Stomach (tissue), 9 donors: Measurements from ENCODE around the gene NTHL1. TPM values are rescaled to one million over a fixed set of nuclear protein-coding genes. Genes with fewer than 3 reads are reported as not detected.

Experiments used
- DNase-seq, 2 donors: peaks; one replicate each; pipeline versions ENCODE4 v3.0.0 to v3.0.0-alpha.2; 2013 to 2019
- H3K27ac ChIP-seq, 5 donors: fragments of 200-600 bp in 4 of 5; sonication (generic) in 4 of 5; one replicate each; pipeline ENCODE4 v1.5.1; 2013 to 2019; ENCODE audit warnings: mild to moderate bottlenecking in 1 of 5, moderate library complexity in 1 of 5
- H3K27me3 ChIP-seq, 3 donors: fragments of 200-600 bp; sonication (generic); one replicate each; pipeline ENCODE4 v1.5.1; 2017 to 2019; ENCODE audit warnings: mixed run types in 1 of 3
- H3K36me3 ChIP-seq, 4 donors: fragments of 200-600 bp; sonication (generic); 1 replicate in 3 of 4; 2 replicates in 1 of 4; pipeline ENCODE4 v1.5.1; 2016 to 2019
- H3K4me1 ChIP-seq, 4 donors: fragments of 200-600 bp; sonication (generic); one replicate each; pipeline ENCODE4 v1.5.1; 2016 to 2019
- H3K4me3 ChIP-seq, 4 donors: fragments of 200-600 bp; sonication (generic) in 3 of 4; one replicate each; pipeline ENCODE4 v1.5.1; 2016 to 2019; ENCODE audit warnings: mild to moderate bottlenecking in 1 of 4
- H3K9me3 ChIP-seq, 4 donors: fragments of 200-600 bp; sonication (generic); one replicate each; pipeline ENCODE4 v1.5.1; 2016 to 2019
- CTCF ChIP-seq, 7 experiments: fragments of 450-650 bp in 4 of 7; fragments of 200-600 bp in 3 of 7; sonication (generic) in 3 of 7; IDR thresholded peaks; one replicate each; pipeline ENCODE4 v1.5.1; 2016 to 2019; ENCODE audit warnings: antibody characterized with exemption in 7 of 7, control low read depth in 2 of 7, mild to moderate bottlenecking in 1 of 7
- EP300 ChIP-seq: sonication (generic); formaldehyde crosslinking; IDR thresholded peaks from one replicate; pipeline ENCODE4 v1.6.1; 2017; ENCODE audit warnings: antibody characterized with exemption
- POLR2A ChIP-seq, 4 donors: fragments of 450-650 bp; IDR thresholded peaks; one replicate each; pipeline ENCODE4 v1.6.1; 2016; ENCODE audit warnings: antibody characterized with exemption in 4 of 4, control low read depth in 2 of 4, mild to moderate bottlenecking in 1 of 4, moderate library complexity in 1 of 4
- POLR2AphosphoS5 ChIP-seq, 3 donors: sonication (generic); formaldehyde crosslinking; IDR thresholded peaks; one replicate each; pipeline ENCODE4 v1.6.1; 2016; ENCODE audit warnings: antibody characterized with exemption in 3 of 3
- WGBS, 5 donors: extraction: QIAGEN DNeasy Blood & Tissue Kit in 3 of 5; methylation state at CpG; one replicate each; pipeline versions ENCODE4 v1.1.5 to v1.1.7; 2013 to 2018; 5-methylcytosine and 5-hydroxymethylcytosine counted together
- intact Hi-C: fragments of 100-400 bp; cut with DNase I; formaldehyde crosslinking; loops from one replicate; pipeline ENCODE4 v1.15.1; 2023; ENCODE audit warnings: low total_unique reads
- polyA plus RNA-seq, 3 donors: library from polyadenylated mRNA; stranded (reverse); fragments of 200-250 nt; gene quantifications; one replicate each; pipeline ENCODE4 v1.2.3, GENCODE V29; 2013
- total RNA-seq, 5 donors: library from RNA; depleted of rRNA; stranded (reverse); fragments of >200 nt; gene quantifications; one replicate each; pipeline versions ENCODE4 v1.1.0 to v1.2.3, GENCODE V29; 2014 to 2016
- donor health status: healthy with polysubstance abuse.
- donor health status: Bipolar disorder and iron deficiency.
- donor health status: healthy.

Gene NTHL1
- total and polyA plus RNA-seq, 8 donors, result 2.3 to 663 (median 32.9) TPM

GRCh38 chr16:1993731-1994131, 53.9 kb downstream of the NTHL1 start:
- Histone ChIP-seq H3K9me3 (no peaks in the 10 kb centered on the region), H3K4me1 (peaks cover 27 to 48% (median 41%) of the 10 kb centered on the region in 4 donors), H3K4me3 (no peak overlapping the region), H3K27me3 (peaks cover 7 to 45% (median 31%) of the 10 kb centered on the region in 3 donors), H3K27ac (no peak overlapping the region), H3K36me3 (peaks cover 12 to 30% (median 22%) of the 10 kb centered on the region in 4 donors)
- DNase-seq, result no peak
- no peak for TF ChIP-seq EP300
- TF ChIP-seq POLR2A (IDR thresholded peaks at IDR 0.05), result no peak
- TF ChIP-seq CTCF (IDR thresholded peaks at IDR 0.05), result no peak
- no peak for TF ChIP-seq POLR2AphosphoS5 (IDR thresholded peaks at IDR 0.05)
- intact Hi-C loops, result no loop called here
- 13 to 59% (median 51%) methylated on average over 1 to 2 of the region's 2 CpGs for WGBS, 5 donors

- Histone ChIP-seq H3K27me3 (peaks cover 7 to 53% (median 35%) of the 10 kb centered on the region in 3 donors), H3K4me3 (peak overlapping the region in 2 of 4 donors; percentile 38 to 45), H3K4me1 (peaks cover 27 to 48% (median 43%) of the 10 kb centered on the region in 4 donors), H3K9me3 (no peaks in the 10 kb centered on the region), H3K27ac (peak overlapping the region in 3 of 5 donors; percentile 70 to 73 (median 71)), H3K36me3 (peaks cover 3 to 20% (median 13%) of the 10 kb centered on the region in 4 donors)
- intact Hi-C loops, result no loop called here
- TF ChIP-seq CTCF (IDR thresholded peaks at IDR 0.05), result no peak
- TF ChIP-seq POLR2A (IDR thresholded peaks at IDR 0.05), result no peak
- DNase-seq, result no peak
- WGBS, 5 donors, result 53 to 61% (median 56%) methylated on average over 22 to 50 of the region's 50 CpGs
Measured at GRCh38 chr16:1992704-1993317, 54.8 kb downstream of the NTHL1 start.

GRCh38 chr16:1991948-1992703, 55.5 kb downstream of the NTHL1 start:
- Histone ChIP-seq H3K27me3 (peaks cover 7 to 53% (median 35%) of the 10 kb centered on the region in 3 donors), H3K36me3 (peaks cover 0 to 17% (median 9%) of the 10 kb centered on the region in 4 donors), H3K4me3 (peak overlapping the region; percentile 38 to 45 (median 40)), H3K9me3 (no peaks in the 10 kb centered on the region), H3K4me1 (peaks cover 27 to 48% (median 43%) of the 10 kb centered on the region in 4 donors), H3K27ac (peak overlapping the region; percentile 40 to 73 (median 70))
- 3 to 19% (median 9%) methylated on average over 33 to 93 of the region's 96 CpGs for WGBS, 5 donors
- intact Hi-C loops, result no loop called here
- TF ChIP-seq POLR2AphosphoS5 (IDR thresholded peaks at IDR 0.05), result peak in 2 of 3 donors; percentile 74 to 83
- no peak for TF ChIP-seq EP300
- DNase-seq, result peak; percentile 95 to 97

DNA sequence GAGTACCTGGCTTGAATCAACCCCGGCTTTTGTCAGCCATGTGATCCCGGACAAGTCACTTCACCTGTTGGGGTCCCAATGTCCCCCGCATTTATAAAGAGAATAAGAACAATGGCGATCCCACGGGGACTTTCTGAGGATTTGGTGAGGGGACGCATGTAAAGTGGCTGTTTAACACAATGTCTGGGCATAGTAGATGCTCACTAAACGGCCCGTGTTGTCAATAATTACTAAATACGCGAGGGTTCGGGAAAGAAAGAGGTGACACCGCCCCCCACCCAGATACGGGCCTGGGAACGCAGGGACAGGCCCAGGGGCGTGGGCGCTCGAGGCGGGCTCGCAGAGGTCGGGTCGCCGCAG, 56.1 kb downstream of the NTHL1 start:
- no peaks in the 10 kb centered on the region for H3K9me3 ChIP-seq
- 7 to 18% (median 18%) methylated on average over 10 to 22 of the region's 22 CpGs for WGBS, 5 donors
- peaks cover 27 to 44% (median 43%) of the 10 kb centered on the region in 4 donors for H3K4me1 ChIP-seq
- TF ChIP-seq CTCF (IDR thresholded peaks at IDR 0.05) (no peak), POLR2AphosphoS5 (IDR thresholded peaks at IDR 0.05) (no peak), POLR2A (IDR thresholded peaks at IDR 0.05) (no peak), EP300 (no peak)
- H3K27ac ChIP-seq, result peak overlapping the region; percentile 40 to 73 (median 70)
- intact Hi-C loops, result no loop called here
- DNase-seq, result no peak
- peaks cover 7 to 53% (median 35%) of the 10 kb centered on the region in 3 donors for H3K27me3 ChIP-seq
- H3K36me3 ChIP-seq, result peaks cover 3 to 17% (median 9%) of the 10 kb centered on the region in 4 donors
- H3K4me3 ChIP-seq, result peak overlapping the region; percentile 38 to 45 (median 40)
